ENCODE results near the gene PABPN1L. TPM values are rescaled to one million over a fixed set of nuclear protein-coding genes. Genes with fewer than 3 reads are reported as not detected.

PABPN1L gene
- total and polyA plus RNA-seq, 2 experiments from 2014 or later = not detected

- Histone ChIP-seq H3K4me3 (no peak overlapping the region), H3K9me2 (ENCODE audit: insufficient read depth) (no peaks in the 10 kb centered on the region), H3K27me3 (ENCODE audit: insufficient read depth) (no peaks in the 10 kb centered on the region), H2AFZ (no peak overlapping the region), H3K27ac (ENCODE audit: low read depth) (no peak overlapping the region), H3K79me2 (replicated peaks; ENCODE audit: insufficient read depth) (no peaks in the 10 kb centered on the region), H3K4me2 (no peak overlapping the region), H3K4me1 (ENCODE audit: insufficient read depth) (no peaks in the 10 kb centered on the region), H4K20me1 (replicated peaks; ENCODE audit: insufficient read depth) (no peaks in the 10 kb centered on the region), H3F3A (replicated peaks; ENCODE audit: low read depth) (no peaks in the 10 kb centered on the region), H3K36me3 (ENCODE audit: insufficient read depth) (no peaks in the 10 kb centered on the region; the same call in 1 of the 2 replicates)
- no peak overlapping the region for H3K4me3 Mint-ChIP-seq
- TF ChIP-seq EZH2 (IDR thresholded peaks at IDR 0.05; ENCODE audit: low read depth, unreplicated experiment) (no peak), NANOG (IDR thresholded peaks at IDR 0.05; ENCODE audit: borderline replicate concordance) (no peak)
- TF ChIP-seq, protein P1, sequence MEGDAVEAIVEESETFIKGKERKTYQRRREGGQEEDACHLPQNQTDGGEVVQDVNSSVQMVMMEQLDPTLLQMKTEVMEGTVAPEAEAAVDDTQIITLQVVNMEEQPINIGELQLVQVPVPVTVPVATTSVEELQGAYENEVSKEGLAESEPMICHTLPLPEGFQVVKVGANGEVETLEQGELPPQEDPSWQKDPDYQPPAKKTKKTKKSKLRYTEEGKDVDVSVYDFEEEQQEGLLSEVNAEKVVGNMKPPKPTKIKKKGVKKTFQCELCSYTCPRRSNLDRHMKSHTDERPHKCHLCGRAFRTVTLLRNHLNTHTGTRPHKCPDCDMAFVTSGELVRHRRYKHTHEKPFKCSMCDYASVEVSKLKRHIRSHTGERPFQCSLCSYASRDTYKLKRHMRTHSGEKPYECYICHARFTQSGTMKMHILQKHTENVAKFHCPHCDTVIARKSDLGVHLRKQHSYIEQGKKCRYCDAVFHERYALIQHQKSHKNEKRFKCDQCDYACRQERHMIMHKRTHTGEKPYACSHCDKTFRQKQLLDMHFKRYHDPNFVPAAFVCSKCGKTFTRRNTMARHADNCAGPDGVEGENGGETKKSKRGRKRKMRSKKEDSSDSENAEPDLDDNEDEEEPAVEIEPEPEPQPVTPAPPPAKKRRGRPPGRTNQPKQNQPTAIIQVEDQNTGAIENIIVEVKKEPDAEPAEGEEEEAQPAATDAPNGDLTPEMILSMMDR (conservative IDR thresholded peaks at IDR 0.05; ENCODE audit: low read depth in 2 of 2) = no peak
- TF ChIP-seq, protein P2, sequence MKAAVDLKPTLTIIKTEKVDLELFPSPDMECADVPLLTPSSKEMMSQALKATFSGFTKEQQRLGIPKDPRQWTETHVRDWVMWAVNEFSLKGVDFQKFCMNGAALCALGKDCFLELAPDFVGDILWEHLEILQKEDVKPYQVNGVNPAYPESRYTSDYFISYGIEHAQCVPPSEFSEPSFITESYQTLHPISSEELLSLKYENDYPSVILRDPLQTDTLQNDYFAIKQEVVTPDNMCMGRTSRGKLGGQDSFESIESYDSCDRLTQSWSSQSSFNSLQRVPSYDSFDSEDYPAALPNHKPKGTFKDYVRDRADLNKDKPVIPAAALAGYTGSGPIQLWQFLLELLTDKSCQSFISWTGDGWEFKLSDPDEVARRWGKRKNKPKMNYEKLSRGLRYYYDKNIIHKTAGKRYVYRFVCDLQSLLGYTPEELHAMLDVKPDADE (IDR thresholded peaks at IDR 0.05) = no peak
- H3K9me3 Mint-ChIP-seq = no peaks in the 10 kb centered on the region
- 0 out of 3 replicates have a peak, but pooled peaks cover 3% of the 10 kb centered on the region for H3K4me1 Mint-ChIP-seq
- peaks cover 14% of the 10 kb centered on the region for H3K27me3 Mint-ChIP-seq (ENCODE audit: insufficient read depth, low read depth, poor library complexity)
- H3K36me3 Mint-ChIP-seq (ENCODE audit: low read depth) = peaks cover 11% of the 10 kb centered on the region
- ATAC-seq (no peak), DNase-seq (ENCODE audit: low spot score) (no peak)
- H3K27ac Mint-ChIP-seq = no peak overlapping the region
Measured at GRCh38 chr16:88839745-88840599, 26.5 kb downstream of the PABPN1L start.

- Histone ChIP-seq H3K4me1 (ENCODE audit: insufficient read depth) (no peaks in the 10 kb centered on the region), H3K9me2 (ENCODE audit: insufficient read depth) (no peaks in the 10 kb centered on the region), H3K4me2 (no peak overlapping the region), H3K36me3 (ENCODE audit: insufficient read depth) (no peaks in the 10 kb centered on the region; the same call in 1 of the 2 replicates), H3K79me2 (replicated peaks; ENCODE audit: insufficient read depth) (no peaks in the 10 kb centered on the region), H3F3A (replicated peaks; ENCODE audit: low read depth) (no peaks in the 10 kb centered on the region), H3K27me3 (ENCODE audit: insufficient read depth) (no peaks in the 10 kb centered on the region), H4K20me1 (replicated peaks; ENCODE audit: insufficient read depth) (no peaks in the 10 kb centered on the region), H3K27ac (ENCODE audit: low read depth) (no peak overlapping the region), H2AFZ (no peak overlapping the region), H3K4me3 (no peak overlapping the region)
- Mint-ChIP-seq H3K27ac (no peak overlapping the region), H3K27me3 (ENCODE audit: insufficient read depth, low read depth, poor library complexity) (peaks cover 14% of the 10 kb centered on the region), H3K36me3 (ENCODE audit: low read depth) (peaks cover 11% of the 10 kb centered on the region), H3K4me3 (no peak overlapping the region), H3K9me3 (no peaks in the 10 kb centered on the region), H3K4me1 (no peaks in the 10 kb centered on the region)
- ATAC-seq = no peak
- no peak for TF ChIP-seq POLR2AphosphoS5 (IDR thresholded peaks at IDR 0.05; ENCODE audit: low read depth)
- TF ChIP-seq, protein P1 (conservative IDR thresholded peaks at IDR 0.05; ENCODE audit: low read depth in 2 of 2) = peak in 1 of 2 experiments; percentile 35; a peak in 2 of 4 replicates
- TF ChIP-seq REST (IDR thresholded peaks at IDR 0.05; ENCODE audit: unreplicated experiment) = no peak
- no peak for DNase-seq (ENCODE audit: low spot score)
Measured at GRCh38 chr16:88839026-88839529, 27.4 kb downstream of the PABPN1L start.

Measured in GM23338 (cell line).